Sciatic nerve (tissue), 2 donors: ENCODE measurements around the gene DYTN. TPM values are rescaled to one million over a fixed set of nuclear protein-coding genes. Genes with fewer than 3 reads are reported as not detected.

Experiments used
- ATAC-seq: fragments of 200-7000 bp; cut with Tn5 transposase; one replicate; pipeline ENCODE4 v1.9.1; 2020; ENCODE audit warnings: mild to moderate bottlenecking, moderate library complexity
- DNase-seq: peaks from one replicate; pipeline ENCODE4 v3.0.0-alpha.2; 2020; ENCODE audit warnings: low spot score
- intact Hi-C: fragments of 100-400 bp; cut with DNase I; formaldehyde crosslinking; loops from one replicate; pipeline ENCODE4 v1.14.2; 2022
- total RNA-seq: library from RNA; stranded (reverse); fragmentation: NEBNext Ultra II Directional; extraction: Animal tissue kit (Norgen Biotek cat#: 25700); gene quantifications from one replicate; pipeline ENCODE4 v1.2.1, GENCODE V29; 2021
- donor health status: DM: no; HTN: no; CAD: no.
- donor health status: DM: no; HTN: no; CAD: no.

The DYTN gene
- total RNA-seq, 1 donor from 2014 or later = not detected

DNA sequence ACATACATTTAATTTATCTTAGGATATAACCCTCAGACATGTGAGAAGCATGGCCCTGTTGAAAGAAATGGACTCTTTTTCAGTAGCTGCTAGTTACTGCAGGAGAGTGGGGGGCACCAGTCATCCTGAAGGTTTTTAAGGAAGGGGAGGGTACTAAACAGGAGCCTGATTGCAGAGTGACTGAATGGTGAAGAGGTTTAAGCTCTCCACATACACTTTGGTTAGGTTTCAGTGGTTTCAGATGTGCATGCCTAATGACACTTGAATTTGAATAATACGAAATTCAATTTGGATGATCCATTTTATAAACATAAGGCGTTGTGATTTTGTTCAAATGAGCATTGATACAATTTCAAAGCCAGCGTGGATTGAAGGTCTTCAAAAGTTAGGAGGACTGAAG, 86.9 kb downstream of the DYTN start:
- ATAC-seq = no peak
- intact Hi-C loops = no loop called here
- DNase-seq = no peak

DNA sequence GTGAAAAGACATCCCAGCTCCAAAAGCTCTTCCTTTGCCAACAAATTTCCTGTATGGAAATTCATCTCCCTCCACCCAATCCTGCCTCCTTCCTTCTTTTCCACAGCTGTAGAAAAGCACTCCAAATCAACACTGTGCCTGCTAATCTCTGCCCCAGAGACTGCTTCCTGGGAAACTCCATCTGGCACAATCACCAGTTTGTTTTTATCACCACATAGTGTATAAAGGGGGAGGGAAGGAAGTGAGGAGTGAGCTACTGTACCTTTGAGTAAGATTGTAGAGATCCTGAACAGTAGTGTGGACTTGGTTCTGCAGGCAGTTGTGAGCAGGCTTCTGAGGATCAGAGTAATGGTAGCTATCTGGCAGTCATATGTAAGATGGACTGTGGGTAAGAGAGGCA, 90.6 kb downstream of the DYTN start:
- intact Hi-C loops = no loop called here
- DNase-seq (no peak), ATAC-seq (no peak)

DNA sequence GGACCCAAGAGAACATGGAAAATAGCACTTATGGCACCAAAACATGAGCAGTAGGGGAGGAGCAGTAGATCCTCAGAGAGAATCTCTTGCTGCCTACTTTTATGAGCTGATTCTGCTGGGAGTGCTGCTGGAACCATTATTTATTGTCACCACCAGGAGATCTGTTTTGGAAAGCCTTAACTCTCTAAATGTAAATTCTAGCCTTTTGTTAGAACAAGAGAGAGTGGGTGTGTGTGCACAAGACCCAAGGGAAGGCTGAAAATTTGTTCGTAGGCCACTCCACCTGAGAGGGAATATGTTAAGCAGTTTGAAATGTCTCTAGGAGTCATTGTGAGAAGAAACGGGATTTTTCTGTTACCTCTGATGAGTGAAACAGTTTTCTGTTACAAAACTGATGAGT, 92.1 kb downstream of the DYTN start:
- intact Hi-C loops = no loop called here
- ATAC-seq (no peak), DNase-seq (no peak)

- ATAC-seq (no peak), DNase-seq (no peak)
- intact Hi-C loops = no loop called here
These were observed 99.2 kb downstream of the DYTN start for GRCh38 chr2:206619011-206619410.

DNA sequence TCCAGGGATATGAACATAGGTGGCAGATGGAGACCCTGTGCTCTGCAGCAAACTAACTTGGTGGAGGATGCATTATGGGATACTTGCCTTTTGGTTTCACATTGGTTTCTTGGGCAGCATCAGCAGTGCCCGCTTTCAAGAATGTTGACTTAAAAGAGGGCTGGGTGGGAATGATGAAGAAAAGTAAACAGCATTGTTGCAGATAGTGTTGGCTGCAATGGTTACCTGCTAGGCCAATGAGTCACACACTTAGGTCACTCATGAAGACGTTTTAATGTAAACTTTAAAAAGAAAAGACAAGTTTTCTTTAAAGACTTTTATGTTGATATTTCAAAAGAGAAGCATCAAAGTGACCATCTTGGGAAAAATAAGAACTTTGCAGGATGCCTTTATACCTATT, 102.0 kb downstream of the DYTN start:
- ATAC-seq (no peak), DNase-seq (no peak)
- intact Hi-C loops = no loop called here

GRCh38 chr2:206615417-206616089, 102.6 kb downstream of the DYTN start:
- ATAC-seq (no peak), DNase-seq (no peak)
- intact Hi-C loops = no loop called here

DNA sequence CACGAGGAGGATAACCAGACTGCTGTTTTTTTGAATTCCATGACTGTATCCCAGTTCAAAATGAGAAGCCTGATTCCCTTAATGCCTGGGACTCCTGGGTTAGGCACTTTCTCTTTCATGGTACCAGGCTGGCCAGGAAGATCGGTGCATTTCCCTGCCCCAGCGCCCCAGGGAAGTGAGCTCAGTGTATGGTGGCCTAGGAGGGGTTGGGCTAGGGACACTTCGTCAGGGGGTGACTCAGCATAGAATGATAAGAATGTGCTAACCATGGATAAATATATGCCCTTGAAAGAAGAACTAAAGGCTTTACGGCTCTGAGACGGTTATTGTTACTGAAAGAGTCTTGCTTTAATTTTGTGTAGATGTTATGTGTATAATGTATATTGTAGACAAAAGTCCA, 103.4 kb downstream of the DYTN start:
- intact Hi-C loops = no loop called here
- DNase-seq = no peak
- ATAC-seq = no peak

- intact Hi-C loops = no loop called here
- no peak for DNase-seq
- no peak for ATAC-seq
These were observed 106.5 kb downstream of the DYTN start for GRCh38 chr2:206611736-206612135.

GRCh38 chr2:206611191-206611590, 107.0 kb downstream of the DYTN start:
- ATAC-seq (no peak), DNase-seq (no peak)

GRCh38 chr2:206610451-206610850, 107.7 kb downstream of the DYTN start:
- no peak for DNase-seq
- intact Hi-C loops = no loop called here
- no peak for ATAC-seq

More at GRCh38 chr2:206611191-206611590, 107.0 kb downstream of the DYTN start:
- intact Hi-C loops = no loop called here

- no peak for DNase-seq
- ATAC-seq = no peak
- intact Hi-C loops = no loop called here
These were observed 115.0 kb downstream of the DYTN start for GRCh38 chr2:206603243-206603642.

Other genes with a start within 250 kb of the DYTN start
- not detected for gene FAM237A, start 75.9 kb downstream of the DYTN start, total RNA-seq
- gene MDH1B, start 46.9 kb upstream of the DYTN start, total RNA-seq = 1.9 TPM
- 23.1 TPM for gene FASTKD2, start 47.2 kb upstream of the DYTN start, total RNA-seq
- 0.89 TPM for gene CPO, start 221.1 kb upstream of the DYTN start, total RNA-seq